ENCODE measurements around the gene ITGA2B. TPM values are rescaled to one million over a fixed set of nuclear protein-coding genes. Genes with fewer than 3 reads are reported as not detected.

Gene ITGA2B
- total and polyA plus RNA-seq, 2 of the 8 experiments (the other 6 are each of a cell fraction or from before 2014, with no cell fraction given): 6.9 to 12.3 TPM

DNA sequence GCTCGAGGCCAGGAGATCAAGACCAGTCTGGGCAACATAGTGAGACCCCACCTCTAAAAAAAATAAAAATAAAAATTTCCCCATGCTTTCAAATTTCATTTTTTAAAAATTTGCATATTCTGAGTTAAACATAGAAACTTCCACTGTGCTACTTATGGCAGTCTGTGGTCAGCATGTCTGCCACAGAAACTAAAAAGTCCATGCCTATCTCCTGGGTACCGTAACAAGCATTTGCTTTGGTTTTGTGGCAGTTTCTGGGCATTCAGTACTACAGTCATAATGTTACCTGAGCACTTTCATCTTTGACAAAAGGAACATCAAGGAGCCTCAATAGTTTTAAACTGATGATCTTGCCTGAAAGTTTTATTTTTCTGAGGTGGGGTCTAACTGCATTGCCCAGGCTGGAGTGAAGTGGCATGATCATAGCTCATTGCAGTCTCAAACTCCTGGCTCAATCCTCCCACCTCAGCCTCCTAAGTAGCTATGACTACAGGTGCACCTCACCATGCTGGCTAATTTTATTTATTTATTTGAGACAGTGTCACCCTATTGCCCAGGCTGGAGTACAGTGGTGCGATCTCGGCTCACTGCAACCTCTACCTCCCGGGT, 13.2 kb upstream of the ITGA2B start (continued):
- TF ChIP-seq, protein P1, sequence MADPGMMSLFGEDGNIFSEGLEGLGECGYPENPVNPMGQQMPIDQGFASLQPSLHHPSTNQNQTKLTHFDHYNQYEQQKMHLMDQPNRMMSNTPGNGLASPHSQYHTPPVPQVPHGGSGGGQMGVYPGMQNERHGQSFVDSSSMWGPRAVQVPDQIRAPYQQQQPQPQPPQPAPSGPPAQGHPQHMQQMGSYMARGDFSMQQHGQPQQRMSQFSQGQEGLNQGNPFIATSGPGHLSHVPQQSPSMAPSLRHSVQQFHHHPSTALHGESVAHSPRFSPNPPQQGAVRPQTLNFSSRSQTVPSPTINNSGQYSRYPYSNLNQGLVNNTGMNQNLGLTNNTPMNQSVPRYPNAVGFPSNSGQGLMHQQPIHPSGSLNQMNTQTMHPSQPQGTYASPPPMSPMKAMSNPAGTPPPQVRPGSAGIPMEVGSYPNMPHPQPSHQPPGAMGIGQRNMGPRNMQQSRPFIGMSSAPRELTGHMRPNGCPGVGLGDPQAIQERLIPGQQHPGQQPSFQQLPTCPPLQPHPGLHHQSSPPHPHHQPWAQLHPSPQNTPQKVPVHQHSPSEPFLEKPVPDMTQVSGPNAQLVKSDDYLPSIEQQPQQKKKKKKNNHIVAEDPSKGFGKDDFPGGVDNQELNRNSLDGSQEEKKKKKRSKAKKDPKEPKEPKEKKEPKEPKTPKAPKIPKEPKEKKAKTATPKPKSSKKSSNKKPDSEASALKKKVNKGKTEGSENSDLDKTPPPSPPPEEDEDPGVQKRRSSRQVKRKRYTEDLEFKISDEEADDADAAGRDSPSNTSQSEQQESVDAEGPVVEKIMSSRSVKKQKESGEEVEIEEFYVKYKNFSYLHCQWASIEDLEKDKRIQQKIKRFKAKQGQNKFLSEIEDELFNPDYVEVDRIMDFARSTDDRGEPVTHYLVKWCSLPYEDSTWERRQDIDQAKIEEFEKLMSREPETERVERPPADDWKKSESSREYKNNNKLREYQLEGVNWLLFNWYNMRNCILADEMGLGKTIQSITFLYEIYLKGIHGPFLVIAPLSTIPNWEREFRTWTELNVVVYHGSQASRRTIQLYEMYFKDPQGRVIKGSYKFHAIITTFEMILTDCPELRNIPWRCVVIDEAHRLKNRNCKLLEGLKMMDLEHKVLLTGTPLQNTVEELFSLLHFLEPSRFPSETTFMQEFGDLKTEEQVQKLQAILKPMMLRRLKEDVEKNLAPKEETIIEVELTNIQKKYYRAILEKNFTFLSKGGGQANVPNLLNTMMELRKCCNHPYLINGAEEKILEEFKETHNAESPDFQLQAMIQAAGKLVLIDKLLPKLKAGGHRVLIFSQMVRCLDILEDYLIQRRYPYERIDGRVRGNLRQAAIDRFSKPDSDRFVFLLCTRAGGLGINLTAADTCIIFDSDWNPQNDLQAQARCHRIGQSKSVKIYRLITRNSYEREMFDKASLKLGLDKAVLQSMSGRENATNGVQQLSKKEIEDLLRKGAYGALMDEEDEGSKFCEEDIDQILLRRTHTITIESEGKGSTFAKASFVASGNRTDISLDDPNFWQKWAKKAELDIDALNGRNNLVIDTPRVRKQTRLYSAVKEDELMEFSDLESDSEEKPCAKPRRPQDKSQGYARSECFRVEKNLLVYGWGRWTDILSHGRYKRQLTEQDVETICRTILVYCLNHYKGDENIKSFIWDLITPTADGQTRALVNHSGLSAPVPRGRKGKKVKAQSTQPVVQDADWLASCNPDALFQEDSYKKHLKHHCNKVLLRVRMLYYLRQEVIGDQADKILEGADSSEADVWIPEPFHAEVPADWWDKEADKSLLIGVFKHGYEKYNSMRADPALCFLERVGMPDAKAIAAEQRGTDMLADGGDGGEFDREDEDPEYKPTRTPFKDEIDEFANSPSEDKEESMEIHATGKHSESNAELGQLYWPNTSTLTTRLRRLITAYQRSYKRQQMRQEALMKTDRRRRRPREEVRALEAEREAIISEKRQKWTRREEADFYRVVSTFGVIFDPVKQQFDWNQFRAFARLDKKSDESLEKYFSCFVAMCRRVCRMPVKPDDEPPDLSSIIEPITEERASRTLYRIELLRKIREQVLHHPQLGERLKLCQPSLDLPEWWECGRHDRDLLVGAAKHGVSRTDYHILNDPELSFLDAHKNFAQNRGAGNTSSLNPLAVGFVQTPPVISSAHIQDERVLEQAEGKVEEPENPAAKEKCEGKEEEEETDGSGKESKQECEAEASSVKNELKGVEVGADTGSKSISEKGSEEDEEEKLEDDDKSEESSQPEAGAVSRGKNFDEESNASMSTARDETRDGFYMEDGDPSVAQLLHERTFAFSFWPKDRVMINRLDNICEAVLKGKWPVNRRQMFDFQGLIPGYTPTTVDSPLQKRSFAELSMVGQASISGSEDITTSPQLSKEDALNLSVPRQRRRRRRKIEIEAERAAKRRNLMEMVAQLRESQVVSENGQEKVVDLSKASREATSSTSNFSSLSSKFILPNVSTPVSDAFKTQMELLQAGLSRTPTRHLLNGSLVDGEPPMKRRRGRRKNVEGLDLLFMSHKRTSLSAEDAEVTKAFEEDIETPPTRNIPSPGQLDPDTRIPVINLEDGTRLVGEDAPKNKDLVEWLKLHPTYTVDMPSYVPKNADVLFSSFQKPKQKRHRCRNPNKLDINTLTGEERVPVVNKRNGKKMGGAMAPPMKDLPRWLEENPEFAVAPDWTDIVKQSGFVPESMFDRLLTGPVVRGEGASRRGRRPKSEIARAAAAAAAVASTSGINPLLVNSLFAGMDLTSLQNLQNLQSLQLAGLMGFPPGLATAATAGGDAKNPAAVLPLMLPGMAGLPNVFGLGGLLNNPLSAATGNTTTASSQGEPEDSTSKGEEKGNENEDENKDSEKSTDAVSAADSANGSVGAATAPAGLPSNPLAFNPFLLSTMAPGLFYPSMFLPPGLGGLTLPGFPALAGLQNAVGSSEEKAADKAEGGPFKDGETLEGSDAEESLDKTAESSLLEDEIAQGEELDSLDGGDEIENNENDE (IDR thresholded peaks at IDR 0.05; ENCODE audit: insufficient replicate concordance, low read length): no peak
- TF ChIP-seq SIRT6 (IDR thresholded peaks at IDR 0.05; ENCODE audit: low read length) (no peak), BCL11A (IDR thresholded peaks at IDR 0.05; ENCODE audit: low read depth in 2 of 2, low read length in 2 of 2) (no peak), EZH2 (IDR thresholded peaks at IDR 0.05; ENCODE audit: low read depth, low read length, severe bottlenecking) (no peak)
- TF ChIP-seq, protein P2, sequence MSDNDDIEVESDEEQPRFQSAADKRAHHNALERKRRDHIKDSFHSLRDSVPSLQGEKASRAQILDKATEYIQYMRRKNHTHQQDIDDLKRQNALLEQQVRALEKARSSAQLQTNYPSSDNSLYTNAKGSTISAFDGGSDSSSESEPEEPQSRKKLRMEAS (IDR thresholded peaks at IDR 0.05): no peak
